Measurements from ENCODE around the gene FAM170B. TPM values are rescaled to one million over a fixed set of nuclear protein-coding genes. Genes with fewer than 3 reads are reported as not detected.

Gene FAM170B
- total and polyA plus RNA-seq, 4 donors: not detected

GRCh38 chr10:49162063-49162462 lies 28.2 kb upstream of the FAM170B start:
- WGBS (ENCODE audit: insufficient coverage): 98% methylated on average over 4 of the region's 5 CpGs
- H3K36me3 ChIP-seq (ENCODE audit: control insufficient read depth, insufficient read depth, low read length): no peaks in the 10 kb centered on the region
- no peak overlapping the region for H3K27ac ChIP-seq (ENCODE audit: low read depth, low read length)
- H3K27me3 ChIP-seq (ENCODE audit: control insufficient read depth, insufficient read depth, low read length): no peaks in the 10 kb centered on the region
- no peak overlapping the region for H3K4me3 ChIP-seq (ENCODE audit: low read depth, low read length)
- peaks cover 8% of the 10 kb centered on the region for H3K4me1 ChIP-seq (ENCODE audit: control insufficient read depth, insufficient read depth, low read length)
- no peak for DNase-seq (ENCODE audit: low read depth in 4 of 6, low spot score in 6 of 6)
- no peaks in the 10 kb centered on the region for H3K9me3 ChIP-seq (ENCODE audit: control insufficient read depth, insufficient read depth, low read length)

- Histone ChIP-seq H3K27me3 (ENCODE audit: control insufficient read depth, insufficient read depth, low read length) (no peaks in the 10 kb centered on the region), H3K4me3 (ENCODE audit: low read depth, low read length) (no peak overlapping the region), H3K9me3 (ENCODE audit: control insufficient read depth, insufficient read depth, low read length) (no peaks in the 10 kb centered on the region), H3K27ac (ENCODE audit: low read depth, low read length) (no peak overlapping the region), H3K36me3 (ENCODE audit: control insufficient read depth, insufficient read depth, low read length) (no peaks in the 10 kb centered on the region), H3K4me1 (ENCODE audit: control insufficient read depth, insufficient read depth, low read length) (peaks cover 8% of the 10 kb centered on the region)
- peak; percentile 13 to 86 (median 44) for DNase-seq (ENCODE audit: low read depth in 4 of 6, low spot score in 6 of 6)
- 94% methylated on average over 2 of the region's 8 CpGs for WGBS (ENCODE audit: insufficient coverage)
These were observed 27.7 kb upstream of the FAM170B start for GRCh38 chr10:49161411-49161997.

- H3K4me1 ChIP-seq (ENCODE audit: control insufficient read depth, insufficient read depth, low read length): peaks cover 6% of the 10 kb centered on the region
- no peaks in the 10 kb centered on the region for H3K9me3 ChIP-seq (ENCODE audit: control insufficient read depth, insufficient read depth, low read length)
- H3K27me3 ChIP-seq (ENCODE audit: control insufficient read depth, insufficient read depth, low read length): no peaks in the 10 kb centered on the region
- no peak overlapping the region for H3K27ac ChIP-seq (ENCODE audit: low read depth, low read length)
- H3K36me3 ChIP-seq (ENCODE audit: control insufficient read depth, insufficient read depth, low read length): no peaks in the 10 kb centered on the region
- no peak for DNase-seq (ENCODE audit: low read depth in 4 of 6, low spot score in 6 of 6)
- H3K4me3 ChIP-seq (ENCODE audit: low read depth, low read length): no peak overlapping the region
- WGBS (ENCODE audit: insufficient coverage): 95% methylated on average over 2 of the region's 5 CpGs
These were observed 27.0 kb upstream of the FAM170B start for GRCh38 chr10:49160814-49161213.

- no peak for DNase-seq (ENCODE audit: low read depth in 4 of 6, low spot score in 6 of 6)
- WGBS (ENCODE audit: insufficient coverage): no CpG with 5 or more reads among the region's 5 CpGs
- Histone ChIP-seq H3K36me3 (ENCODE audit: control insufficient read depth, insufficient read depth, low read length) (no peaks in the 10 kb centered on the region), H3K27me3 (ENCODE audit: control insufficient read depth, insufficient read depth, low read length) (no peaks in the 10 kb centered on the region), H3K27ac (ENCODE audit: low read depth, low read length) (no peak overlapping the region), H3K4me3 (ENCODE audit: low read depth, low read length) (no peak overlapping the region), H3K9me3 (ENCODE audit: control insufficient read depth, insufficient read depth, low read length) (no peaks in the 10 kb centered on the region), H3K4me1 (ENCODE audit: control insufficient read depth, insufficient read depth, low read length) (peaks cover 3% of the 10 kb centered on the region)
These were observed 26.3 kb upstream of the FAM170B start for GRCh38 chr10:49160110-49160509.

- no peak for DNase-seq (ENCODE audit: low read depth in 4 of 6, low spot score in 6 of 6)
- peaks cover 3% of the 10 kb centered on the region for H3K4me1 ChIP-seq (ENCODE audit: control insufficient read depth, insufficient read depth, low read length)
- WGBS (ENCODE audit: insufficient coverage): no CpG with 5 or more reads among the region's 3 CpGs
- H3K36me3 ChIP-seq (ENCODE audit: control insufficient read depth, insufficient read depth, low read length): no peaks in the 10 kb centered on the region
- no peak overlapping the region for H3K4me3 ChIP-seq (ENCODE audit: low read depth, low read length)
- H3K9me3 ChIP-seq (ENCODE audit: control insufficient read depth, insufficient read depth, low read length): no peaks in the 10 kb centered on the region
- H3K27me3 ChIP-seq (ENCODE audit: control insufficient read depth, insufficient read depth, low read length): no peaks in the 10 kb centered on the region
- no peak overlapping the region for H3K27ac ChIP-seq (ENCODE audit: low read depth, low read length)
These were observed 25.1 kb upstream of the FAM170B start for GRCh38 chr10:49158915-49159314.

- DNase-seq (ENCODE audit: low read depth in 4 of 6, low spot score in 6 of 6): no peak
- no peaks in the 10 kb centered on the region for H3K9me3 ChIP-seq (ENCODE audit: control insufficient read depth, insufficient read depth, low read length)
- no peak overlapping the region for H3K27ac ChIP-seq (ENCODE audit: low read depth, low read length)
- no peak overlapping the region for H3K4me3 ChIP-seq (ENCODE audit: low read depth, low read length)
- 44% methylated on average over 1 of the region's 7 CpGs for WGBS (ENCODE audit: insufficient coverage)
- H3K36me3 ChIP-seq (ENCODE audit: control insufficient read depth, insufficient read depth, low read length): no peaks in the 10 kb centered on the region
- H3K27me3 ChIP-seq (ENCODE audit: control insufficient read depth, insufficient read depth, low read length): no peaks in the 10 kb centered on the region
- peaks cover 3% of the 10 kb centered on the region for H3K4me1 ChIP-seq (ENCODE audit: control insufficient read depth, insufficient read depth, low read length)
These were observed 24.6 kb upstream of the FAM170B start for GRCh38 chr10:49158404-49158803.

GRCh38 chr10:49157229-49157628 lies 23.4 kb upstream of the FAM170B start:
- Histone ChIP-seq H3K4me1 (ENCODE audit: control insufficient read depth, insufficient read depth, low read length) (peaks cover 3% of the 10 kb centered on the region), H3K27me3 (ENCODE audit: control insufficient read depth, insufficient read depth, low read length) (no peaks in the 10 kb centered on the region), H3K36me3 (ENCODE audit: control insufficient read depth, insufficient read depth, low read length) (no peaks in the 10 kb centered on the region), H3K27ac (ENCODE audit: low read depth, low read length) (no peak overlapping the region), H3K9me3 (ENCODE audit: control insufficient read depth, insufficient read depth, low read length) (no peaks in the 10 kb centered on the region), H3K4me3 (ENCODE audit: low read depth, low read length) (no peak overlapping the region)
- no peak for DNase-seq (ENCODE audit: low read depth in 4 of 6, low spot score in 6 of 6)
- WGBS (ENCODE audit: insufficient coverage): 96% methylated on average over 2 of the region's 3 CpGs

- no peaks in the 10 kb centered on the region for H3K4me1 ChIP-seq (ENCODE audit: control insufficient read depth, insufficient read depth, low read length)
- WGBS (ENCODE audit: insufficient coverage): 80% methylated on average over 1 of the region's 6 CpGs
- no peaks in the 10 kb centered on the region for H3K9me3 ChIP-seq (ENCODE audit: control insufficient read depth, insufficient read depth, low read length)
These were observed 20.8 kb upstream of the FAM170B start for GRCh38 chr10:49154641-49155040.

GRCh38 chr10:49153971-49154370 lies 20.1 kb upstream of the FAM170B start:
- Histone ChIP-seq H3K4me1 (ENCODE audit: control insufficient read depth, insufficient read depth, low read length) (no peaks in the 10 kb centered on the region), H3K9me3 (ENCODE audit: control insufficient read depth, insufficient read depth, low read length) (no peaks in the 10 kb centered on the region), H3K27ac (ENCODE audit: low read depth, low read length) (no peak overlapping the region), H3K36me3 (ENCODE audit: control insufficient read depth, insufficient read depth, low read length) (no peaks in the 10 kb centered on the region), H3K4me3 (ENCODE audit: low read depth, low read length) (no peak overlapping the region), H3K27me3 (ENCODE audit: control insufficient read depth, insufficient read depth, low read length) (no peaks in the 10 kb centered on the region)
- no CpG with 5 or more reads among the region's 1 CpG for WGBS (ENCODE audit: insufficient coverage)
- DNase-seq (ENCODE audit: low read depth in 4 of 6, low spot score in 6 of 6): no peak

More at GRCh38 chr10:49154641-49155040, 20.8 kb upstream of the FAM170B start:
- no peaks in the 10 kb centered on the region for H3K36me3 ChIP-seq (ENCODE audit: control insufficient read depth, insufficient read depth, low read length)
- no peak overlapping the region for H3K27ac ChIP-seq (ENCODE audit: low read depth, low read length)
- H3K27me3 ChIP-seq (ENCODE audit: control insufficient read depth, insufficient read depth, low read length): no peaks in the 10 kb centered on the region
- DNase-seq (ENCODE audit: low read depth in 4 of 6, low spot score in 6 of 6): peak in 1 of 6 donors; percentile 87
- no peak overlapping the region for H3K4me3 ChIP-seq (ENCODE audit: low read depth, low read length)

GRCh38 chr10:49153115-49153514 lies 19.3 kb upstream of the FAM170B start:
- no peaks in the 10 kb centered on the region for H3K9me3 ChIP-seq (ENCODE audit: control insufficient read depth, insufficient read depth, low read length)
- no peak for DNase-seq (ENCODE audit: low read depth in 4 of 6, low spot score in 6 of 6)
- H3K4me3 ChIP-seq (ENCODE audit: low read depth, low read length): no peak overlapping the region
- no peaks in the 10 kb centered on the region for H3K4me1 ChIP-seq (ENCODE audit: control insufficient read depth, insufficient read depth, low read length)
- no peaks in the 10 kb centered on the region for H3K27me3 ChIP-seq (ENCODE audit: control insufficient read depth, insufficient read depth, low read length)
- H3K36me3 ChIP-seq (ENCODE audit: control insufficient read depth, insufficient read depth, low read length): no peaks in the 10 kb centered on the region
- 92% methylated on average over 2 of the region's 4 CpGs for WGBS (ENCODE audit: insufficient coverage)
- H3K27ac ChIP-seq (ENCODE audit: low read depth, low read length): no peak overlapping the region
